Fibroblast of mammary gland (primary cell): ENCODE data around the gene CTAG1B.
"Not testable (repeated sequence)": the region's sequence is repeated elsewhere in the genome, so short reads cannot be mapped to it uniquely, and the experiment has no call there.

Experiments used
- DNase-seq: peaks from one replicate; pipeline ENCODE4 v3.0.0-alpha.2; 2010; ENCODE audit warnings: low read depth
- H3K4me3 ChIP-seq: 2 replicates; pipeline ENCODE4 v1.5.1; 2011; ENCODE audit warnings: low read depth, mild to moderate bottlenecking, low read length, moderate library complexity; ENCODE audit not compliant: control insufficient read depth
- CTCF ChIP-seq: conservative IDR thresholded peaks from 2 replicates; pipeline ENCODE4 v1.5.1; 2011; ENCODE audit warnings: low read depth, low read length, inconsistent platforms; ENCODE audit not compliant: control insufficient read depth, insufficient read depth

The CTAG1B gene

GRCh38 chrX:154655786-154656185 is 36.7 kb upstream of the CTAG1B start:
- H3K4me3 ChIP-seq = no peak overlapping the region
- no peak for TF ChIP-seq CTCF
- DNase-seq = no peak

- no peak for DNase-seq
- no peak for TF ChIP-seq CTCF
- no peak overlapping the region for H3K4me3 ChIP-seq
Measured at GRCh38 chrX:154655346-154655745, 36.3 kb upstream of the CTAG1B start.

- H3K4me3 ChIP-seq = no peak overlapping the region
- DNase-seq = no peak
- TF ChIP-seq CTCF = no peak
Measured at GRCh38 chrX:154654925-154655324, 35.8 kb upstream of the CTAG1B start.

- DNase-seq = no peak
- no peak overlapping the region for H3K4me3 ChIP-seq
- no peak for TF ChIP-seq CTCF
Measured at GRCh38 chrX:154654372-154654771, 35.3 kb upstream of the CTAG1B start.

GRCh38 chrX:154653413-154653812 is 34.3 kb upstream of the CTAG1B start, which contains the start of gene CTAG2:
TSS of gene CTAG2 (minus strand) at chrX:154653579. CDS start at chrX:154653515, 64 bp downstream.
- DNase-seq = not testable (repeated sequence)

GRCh38 chrX:154653048-154653401 is 33.9 kb upstream of the CTAG1B start:
- H3K4me3 ChIP-seq = no peak overlapping the region
- no peak for TF ChIP-seq CTCF
- no peak for DNase-seq

More at GRCh38 chrX:154653413-154653812, 34.3 kb upstream of the CTAG1B start, which contains the start of gene CTAG2:
- not testable (repeated sequence) for H3K4me3 ChIP-seq

- no peak for TF ChIP-seq CTCF
- H3K4me3 ChIP-seq = no peak overlapping the region
- DNase-seq = no peak
Measured at GRCh38 chrX:154652311-154653047, 33.4 kb upstream of the CTAG1B start.
